Measurements from ENCODE around the gene CENPP.

Gene CENPP

DNA sequence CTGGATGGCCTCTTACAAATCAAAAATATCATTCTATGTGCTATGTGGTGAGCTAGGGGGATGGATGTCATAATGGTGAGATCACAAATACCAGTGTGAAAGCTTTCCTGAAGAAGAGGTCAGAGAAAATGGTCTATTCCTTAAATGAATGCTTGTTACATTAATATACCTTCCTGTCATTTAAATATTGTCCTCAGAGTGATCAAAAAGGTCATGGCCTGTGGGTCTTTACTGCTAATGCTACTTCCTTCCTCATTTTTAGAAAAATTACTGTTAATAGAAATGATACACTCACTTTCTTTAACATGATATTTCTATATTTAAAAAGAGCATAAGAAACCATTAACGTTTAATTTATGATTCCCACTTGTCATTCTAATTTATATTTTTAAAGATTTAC is 88.8 kb downstream of the CENPP start:
- Histone ChIP-seq H3F3A (ENCODE audit: insufficient read depth, low read length) (no peaks in the 10 kb centered on the region), H3K27ac (ENCODE audit: low read length) (no peak overlapping the region), H3K4me2 (ENCODE audit: low read depth, low read length) (no peak overlapping the region), H3K9me3 (replicated peaks; ENCODE audit: insufficient read depth, low read length) (no peaks in the 10 kb centered on the region), H3K4me3 (ENCODE audit: low read length) (no peak overlapping the region), H3K9me2 (replicated peaks; ENCODE audit: insufficient read depth, low read length) (no peaks in the 10 kb centered on the region), H3K27me3 (replicated peaks; ENCODE audit: insufficient read depth, low read length) (no peaks in the 10 kb centered on the region), H2AFZ (ENCODE audit: low read length) (no peak overlapping the region), H4K20me1 (ENCODE audit: insufficient read depth, low read length) (no peaks in the 10 kb centered on the region), H3K36me3 (replicated peaks; ENCODE audit: insufficient read depth, low read length) (no peaks in the 10 kb centered on the region), H3K79me2 (ENCODE audit: low read length) (0 out of 2 replicates have a peak, but pooled peaks cover 6% of the 10 kb centered on the region), H3K4me1 (ENCODE audit: low read length) (peaks cover 4% of the 10 kb centered on the region; the same call in 1 of the 2 replicates), H3K9ac (ENCODE audit: low read length) (no peak overlapping the region)
- no peak for DNase-seq
- TF ChIP-seq, protein P1, sequence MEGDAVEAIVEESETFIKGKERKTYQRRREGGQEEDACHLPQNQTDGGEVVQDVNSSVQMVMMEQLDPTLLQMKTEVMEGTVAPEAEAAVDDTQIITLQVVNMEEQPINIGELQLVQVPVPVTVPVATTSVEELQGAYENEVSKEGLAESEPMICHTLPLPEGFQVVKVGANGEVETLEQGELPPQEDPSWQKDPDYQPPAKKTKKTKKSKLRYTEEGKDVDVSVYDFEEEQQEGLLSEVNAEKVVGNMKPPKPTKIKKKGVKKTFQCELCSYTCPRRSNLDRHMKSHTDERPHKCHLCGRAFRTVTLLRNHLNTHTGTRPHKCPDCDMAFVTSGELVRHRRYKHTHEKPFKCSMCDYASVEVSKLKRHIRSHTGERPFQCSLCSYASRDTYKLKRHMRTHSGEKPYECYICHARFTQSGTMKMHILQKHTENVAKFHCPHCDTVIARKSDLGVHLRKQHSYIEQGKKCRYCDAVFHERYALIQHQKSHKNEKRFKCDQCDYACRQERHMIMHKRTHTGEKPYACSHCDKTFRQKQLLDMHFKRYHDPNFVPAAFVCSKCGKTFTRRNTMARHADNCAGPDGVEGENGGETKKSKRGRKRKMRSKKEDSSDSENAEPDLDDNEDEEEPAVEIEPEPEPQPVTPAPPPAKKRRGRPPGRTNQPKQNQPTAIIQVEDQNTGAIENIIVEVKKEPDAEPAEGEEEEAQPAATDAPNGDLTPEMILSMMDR (IDR thresholded peaks at IDR 0.05; ENCODE audit: low read length) = no peak
- TF ChIP-seq EZH2 (optimal IDR thresholded peaks at IDR 0.05; ENCODE audit: low read depth, low read length) = no peak
- TF ChIP-seq EZH2phosphoT487 (IDR thresholded peaks at IDR 0.05; ENCODE audit: low read length) = no peak

DNA sequence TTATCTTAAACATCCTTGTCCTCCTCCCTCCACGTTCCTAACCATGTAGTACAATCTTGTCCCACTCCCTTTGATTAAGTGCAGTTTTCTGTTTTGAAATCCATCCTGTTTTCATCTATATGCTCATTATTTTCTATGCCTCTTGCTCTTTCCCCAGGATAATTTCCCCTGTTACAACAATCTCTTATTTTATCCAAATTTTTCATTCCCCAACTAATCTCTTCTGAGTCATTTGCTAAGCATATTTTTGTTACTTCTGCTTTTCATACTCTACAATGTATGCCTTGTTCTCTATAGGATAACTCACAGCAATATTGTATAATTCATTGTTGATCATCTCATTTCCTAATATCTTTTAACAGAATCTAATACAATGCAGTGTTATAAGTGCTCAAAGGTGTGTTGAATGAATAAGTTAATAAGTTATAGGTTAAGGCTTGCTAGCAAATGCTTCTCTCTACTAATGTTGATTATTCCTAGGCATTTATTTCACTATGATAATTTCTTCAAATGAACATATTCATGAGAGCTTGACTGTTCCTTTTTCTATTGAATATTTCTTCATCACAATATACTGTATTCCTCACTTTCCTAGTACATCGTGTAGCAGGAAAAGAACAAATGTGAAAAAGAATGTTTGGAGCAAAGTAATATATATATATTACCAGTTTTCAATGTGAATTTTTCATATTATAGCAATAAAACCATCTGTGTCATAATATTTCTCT is 97.0 kb downstream of the CENPP start:
- DNase-seq = no peak
- no peak overlapping the region for H3K4me3 ChIP-seq (ENCODE audit: low read length)
- H3K4me2 ChIP-seq (ENCODE audit: low read depth, low read length) = no peak overlapping the region

DNA sequence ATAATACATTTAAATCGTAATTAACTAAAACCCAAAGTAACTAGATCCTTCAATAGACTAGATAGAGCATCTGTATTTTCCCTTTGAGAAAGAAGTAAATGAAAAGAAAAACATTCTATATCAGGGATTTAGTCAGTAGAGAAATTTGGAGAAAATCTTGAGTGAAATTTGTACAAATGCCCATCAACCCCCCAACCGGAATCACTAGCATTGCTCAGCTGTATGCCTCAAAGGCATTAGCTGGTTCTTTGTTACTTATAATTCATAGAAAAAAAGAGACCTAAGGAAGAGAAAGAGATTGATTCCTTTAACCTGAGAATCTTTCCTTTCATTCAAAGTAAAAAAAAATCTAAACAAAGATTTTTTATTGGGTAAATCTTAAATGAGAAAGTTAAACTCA is 97.9 kb downstream of the CENPP start:
- H3K27ac ChIP-seq (ENCODE audit: low read length) = no peak overlapping the region
- no peak overlapping the region for H2AFZ ChIP-seq (ENCODE audit: low read length)
- H3F3A ChIP-seq (ENCODE audit: insufficient read depth, low read length) = no peaks in the 10 kb centered on the region
- H3K27me3 ChIP-seq (replicated peaks; ENCODE audit: insufficient read depth, low read length) = no peaks in the 10 kb centered on the region
- H4K20me1 ChIP-seq (ENCODE audit: insufficient read depth, low read length) = no peaks in the 10 kb centered on the region
- no peaks in the 10 kb centered on the region for H3K9me2 ChIP-seq (replicated peaks; ENCODE audit: insufficient read depth, low read length)
- no peak for DNase-seq
- H3K4me1 ChIP-seq (ENCODE audit: low read length) = no peaks in the 10 kb centered on the region
- no peak overlapping the region for H3K9ac ChIP-seq (ENCODE audit: low read length)
- no peak overlapping the region for H3K4me3 ChIP-seq (ENCODE audit: low read length)
- H3K4me2 ChIP-seq (ENCODE audit: low read depth, low read length) = no peak overlapping the region
- no peaks in the 10 kb centered on the region for H3K36me3 ChIP-seq (replicated peaks; ENCODE audit: insufficient read depth, low read length)
- H3K79me2 ChIP-seq (ENCODE audit: low read length) = no peaks in the 10 kb centered on the region
- TF ChIP-seq EZH2phosphoT487 (IDR thresholded peaks at IDR 0.05; ENCODE audit: low read length) = no peak
- TF ChIP-seq, protein P1 (IDR thresholded peaks at IDR 0.05; ENCODE audit: low read length) = no peak
- no peak for TF ChIP-seq EZH2 (optimal IDR thresholded peaks at IDR 0.05; ENCODE audit: low read depth, low read length)
- no peaks in the 10 kb centered on the region for H3K9me3 ChIP-seq (replicated peaks; ENCODE audit: insufficient read depth, low read length)

More for the DNA sequence above, 97.0 kb downstream of the CENPP start:
- Histone ChIP-seq H3F3A (ENCODE audit: insufficient read depth, low read length) (no peaks in the 10 kb centered on the region), H3K36me3 (replicated peaks; ENCODE audit: insufficient read depth, low read length) (no peaks in the 10 kb centered on the region), H3K9me3 (replicated peaks; ENCODE audit: insufficient read depth, low read length) (no peaks in the 10 kb centered on the region), H3K4me1 (ENCODE audit: low read length) (no peaks in the 10 kb centered on the region), H2AFZ (ENCODE audit: low read length) (no peak overlapping the region), H4K20me1 (ENCODE audit: insufficient read depth, low read length) (no peaks in the 10 kb centered on the region), H3K27ac (ENCODE audit: low read length) (no peak overlapping the region), H3K79me2 (ENCODE audit: low read length) (no peaks in the 10 kb centered on the region), H3K9me2 (replicated peaks; ENCODE audit: insufficient read depth, low read length) (no peaks in the 10 kb centered on the region), H3K27me3 (replicated peaks; ENCODE audit: insufficient read depth, low read length) (no peaks in the 10 kb centered on the region), H3K9ac (ENCODE audit: low read length) (no peak overlapping the region)
- TF ChIP-seq EZH2 (optimal IDR thresholded peaks at IDR 0.05; ENCODE audit: low read depth, low read length) = no peak
- TF ChIP-seq EZH2phosphoT487 (IDR thresholded peaks at IDR 0.05; ENCODE audit: low read length) = no peak
- TF ChIP-seq, protein P1 (IDR thresholded peaks at IDR 0.05; ENCODE audit: low read length) = no peak

All from MM.1S (cell line).